Activated gamma-delta T cell treated with anti-CD3 and anti-CD28 coated beads, Interleukin-2, amount 50 U/mL, for 16 hours (primary cell): ENCODE measurements around the gene BZW2.

Experiments
- DNase-seq: peaks from one replicate; pipeline ENCODE4 v3.0.0-alpha.2; 2020; ENCODE audit warnings: low read depth

BZW2 gene

DNA sequence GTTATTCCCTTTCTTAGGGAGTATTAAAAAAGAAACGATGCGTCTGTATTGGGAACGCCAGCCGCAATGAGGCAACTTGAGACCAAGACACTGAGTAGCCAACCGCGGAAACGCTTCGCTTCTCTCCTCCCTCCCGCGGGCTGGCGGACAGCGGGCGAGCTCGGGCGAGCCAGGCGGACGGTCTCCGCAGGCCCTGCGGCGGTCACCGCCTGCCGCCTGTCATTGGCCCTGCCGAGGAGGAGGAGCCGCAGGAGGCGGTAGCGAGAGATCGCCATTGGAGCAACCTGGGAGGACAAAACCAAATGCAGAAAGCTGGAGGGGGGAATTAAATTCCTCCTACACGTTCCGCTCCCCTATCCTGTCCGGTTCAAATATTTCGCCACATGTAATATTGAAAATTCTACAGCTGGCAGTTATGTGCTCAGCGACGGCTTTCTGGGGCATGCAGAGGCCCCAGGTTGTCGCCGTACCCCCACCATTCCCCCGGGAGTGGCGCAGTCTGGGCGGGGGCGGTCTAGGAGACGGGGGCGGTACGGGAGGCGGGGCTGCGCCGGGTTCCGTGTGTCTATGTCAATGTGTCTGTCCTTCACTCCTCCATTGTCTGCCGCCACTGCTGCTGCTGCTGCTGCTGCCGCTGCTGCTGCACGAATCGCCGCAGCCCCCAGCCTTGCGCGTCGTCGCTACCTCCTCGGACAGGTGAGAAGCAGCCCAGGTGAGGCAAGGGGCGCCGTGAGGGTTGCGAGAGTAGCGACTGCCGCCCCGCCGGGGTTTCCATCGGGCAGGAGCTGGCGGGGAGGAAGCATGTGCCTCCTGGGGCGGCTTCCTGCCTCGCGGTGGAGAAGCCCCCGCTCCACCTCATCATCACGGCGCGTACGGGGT lies at the start of gene BZW2, which contains the start of gene ANKMY2:
BZW2 (plus strand) TSS at position 589 of the 879 bp plus-strand sequence. CDS start 19,263 bp downstream, outside the sequence.
ANKMY2 (minus strand) TSS at position 162 of the 879 bp plus-strand sequence. CDS start 181 bp downstream, outside the sequence.
- peak; percentile 84 for DNase-seq

DNA sequence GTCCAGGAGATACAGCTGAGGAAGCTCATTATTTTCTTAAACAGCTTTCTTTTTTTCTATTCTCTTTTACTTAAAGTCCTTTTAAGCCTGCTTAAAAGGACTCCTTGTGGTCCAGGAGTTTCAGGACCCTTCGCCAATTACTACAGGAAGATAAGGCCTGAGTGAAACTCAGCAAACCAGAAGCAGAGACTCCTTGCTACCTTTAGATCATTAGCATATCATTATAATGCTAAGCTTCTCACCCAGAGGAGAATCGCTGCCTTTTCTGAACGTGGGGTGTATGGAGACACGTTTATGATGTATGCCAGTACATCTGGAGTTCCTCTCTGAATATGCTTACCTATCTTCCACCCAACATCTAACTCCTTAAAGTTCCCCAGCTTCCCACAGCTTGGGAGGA lies 48.0 kb upstream of the BZW2 start:
- DNase-seq = no peak

DNA sequence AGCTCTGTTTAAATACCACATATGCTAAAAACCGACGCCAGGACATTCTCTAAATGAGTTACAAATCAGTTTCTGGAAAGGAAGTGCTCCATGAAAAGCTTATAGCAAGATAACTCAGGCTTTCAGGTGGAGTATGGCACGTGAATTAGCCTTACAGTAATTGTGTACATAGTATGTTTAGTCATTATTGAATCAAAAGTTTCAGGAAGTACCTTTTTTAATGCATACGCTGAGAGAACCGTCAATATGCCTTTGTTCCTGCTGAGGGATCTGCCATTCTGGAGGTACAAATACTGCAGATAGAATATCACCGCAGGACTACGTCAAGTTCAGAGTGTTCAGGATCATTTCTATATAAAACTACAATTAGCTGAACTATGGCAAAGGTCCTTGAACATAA lies 46.1 kb upstream of the BZW2 start:
- DNase-seq = no peak

DNA sequence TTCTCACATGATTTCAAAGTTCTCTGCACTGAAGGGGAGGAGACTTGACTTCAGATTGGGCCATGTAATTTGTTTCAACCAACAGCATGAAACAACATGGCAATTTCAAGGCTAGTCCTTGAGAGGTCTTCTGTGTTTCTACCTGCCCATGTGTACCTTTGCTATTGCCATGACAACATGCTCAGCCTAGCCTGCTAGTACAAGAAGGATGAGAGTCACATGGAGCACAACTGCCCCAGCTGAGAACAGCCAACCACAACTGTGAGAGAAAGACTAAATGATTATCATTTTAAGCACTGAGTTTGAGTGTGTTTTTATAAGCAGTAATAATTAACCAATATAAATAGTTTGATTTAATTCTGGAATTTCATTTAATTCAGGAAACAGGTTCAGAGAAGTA lies 42.3 kb upstream of the BZW2 start:
- DNase-seq = no peak

DNA sequence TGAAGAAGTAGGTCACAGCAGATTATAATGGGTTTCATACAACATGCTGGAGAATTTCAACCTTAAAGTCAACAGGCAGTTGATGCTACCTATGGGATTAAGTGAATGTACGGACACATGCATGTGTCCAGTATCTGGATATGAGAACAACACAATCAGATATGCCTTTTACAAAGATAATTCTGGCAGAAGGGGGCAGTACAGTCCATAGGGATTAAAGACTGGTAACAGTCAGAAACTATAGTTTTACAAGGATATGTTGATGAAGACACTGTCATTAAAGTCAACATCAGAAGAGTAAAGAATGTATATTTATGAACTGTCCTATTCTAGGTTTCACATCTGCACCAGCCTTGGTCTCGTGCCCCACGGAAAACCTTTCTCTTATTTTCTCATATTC lies 41.9 kb upstream of the BZW2 start:
- DNase-seq = no peak

DNA sequence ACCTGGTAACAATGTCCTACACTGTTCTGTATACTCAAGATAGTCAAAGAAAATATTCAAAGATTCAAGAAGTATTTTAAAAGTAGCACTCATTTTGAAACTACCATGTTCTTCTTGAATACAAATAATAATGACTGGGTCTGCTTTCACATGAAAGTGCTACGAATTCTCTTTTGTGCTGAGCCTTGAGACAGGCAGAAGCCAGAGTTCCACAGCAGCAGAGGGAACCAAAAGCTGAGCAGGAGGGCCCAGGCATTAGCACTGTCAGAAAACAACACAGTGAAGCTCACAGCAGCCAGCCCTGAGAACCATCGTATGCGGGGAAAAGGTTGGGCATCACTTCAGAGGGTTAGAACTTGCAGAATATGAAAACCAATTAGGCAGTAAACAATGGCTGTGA lies 39.3 kb upstream of the BZW2 start:
- no peak for DNase-seq

DNA sequence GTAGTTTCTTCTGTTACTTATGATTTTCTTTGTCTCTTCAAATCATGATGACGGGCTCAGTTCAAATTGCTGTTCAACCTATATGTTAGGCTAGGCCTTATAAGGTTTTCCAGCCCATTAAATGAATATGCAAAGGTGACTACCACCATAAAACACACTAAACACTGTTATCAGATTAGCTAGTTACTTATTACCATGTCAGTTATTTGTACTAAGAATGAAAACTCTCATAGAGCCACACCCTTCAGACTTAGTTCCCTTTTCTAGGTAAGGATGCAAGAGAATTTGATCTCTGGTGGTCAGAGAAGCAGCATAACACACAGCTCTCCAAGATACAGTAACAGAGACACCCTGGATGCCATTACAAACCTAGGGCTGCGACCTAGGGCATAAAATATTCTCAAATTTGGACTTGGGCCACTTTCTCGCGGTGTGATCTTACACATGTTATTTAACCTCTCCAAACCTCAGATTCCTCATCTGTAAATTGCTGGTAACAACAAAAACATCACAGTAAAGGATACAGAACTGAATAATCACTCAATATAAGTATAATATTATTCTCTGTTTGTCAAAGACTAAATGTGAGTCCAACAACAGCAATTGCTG lies 36.0 kb upstream of the BZW2 start:
- no peak for DNase-seq

DNA sequence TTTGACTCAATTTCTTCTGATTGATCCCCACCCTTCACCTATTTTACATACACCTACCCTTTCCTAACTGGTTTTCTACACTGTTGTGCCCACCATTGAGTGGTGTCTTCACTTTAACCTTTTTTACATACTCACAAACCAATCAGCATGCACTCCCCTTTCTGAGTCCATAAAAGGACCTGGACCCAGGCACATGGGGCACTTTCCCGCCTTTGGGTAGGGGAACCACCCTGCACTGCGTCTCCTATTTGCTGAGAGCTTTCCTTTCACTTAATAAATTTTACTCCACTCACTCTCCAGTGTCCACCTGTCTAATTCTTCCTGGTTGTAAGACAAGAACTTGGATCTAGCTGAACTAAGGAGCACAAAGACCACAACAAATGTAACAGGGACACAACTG lies 34.3 kb upstream of the BZW2 start:
- no peak for DNase-seq

DNA sequence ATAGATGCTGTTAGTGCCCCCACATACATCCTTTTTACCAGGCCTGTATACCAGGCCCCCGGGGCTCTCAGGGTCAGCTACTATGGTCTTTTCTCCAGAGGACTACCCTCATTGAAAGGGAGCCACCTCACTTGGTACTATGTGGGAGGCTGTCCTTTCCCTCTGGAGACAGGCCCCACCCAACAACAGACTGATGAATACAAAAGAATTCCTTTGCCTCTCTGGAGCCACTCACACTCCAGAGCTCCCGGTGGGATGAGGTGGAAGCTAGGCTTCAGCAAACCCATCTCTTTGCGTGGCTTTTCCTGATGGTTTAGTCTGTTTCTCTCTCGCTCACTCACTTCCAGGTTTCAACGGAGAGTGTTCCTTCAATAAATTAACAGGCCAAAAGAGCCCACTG lies 30.8 kb upstream of the BZW2 start:
- DNase-seq = no peak

DNA sequence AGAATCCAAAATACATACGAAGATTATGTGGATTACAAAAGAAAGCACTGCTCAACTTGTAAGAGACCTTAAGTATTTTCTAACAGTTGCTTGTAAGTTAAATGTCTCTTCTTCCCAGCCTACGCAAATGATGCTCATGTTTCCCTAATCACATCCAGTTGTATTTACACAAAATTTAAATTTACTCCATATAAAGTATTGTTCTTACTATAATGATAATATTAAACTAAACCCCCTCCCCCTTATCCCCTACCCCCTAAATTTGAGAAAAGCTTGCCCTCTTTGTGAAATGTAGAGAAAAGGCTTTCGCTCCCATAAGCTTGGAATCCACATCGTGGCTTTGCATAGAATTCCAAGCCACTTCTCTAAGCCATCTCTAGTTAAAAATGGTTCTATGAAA lies 29.9 kb upstream of the BZW2 start:
- no peak for DNase-seq

DNA sequence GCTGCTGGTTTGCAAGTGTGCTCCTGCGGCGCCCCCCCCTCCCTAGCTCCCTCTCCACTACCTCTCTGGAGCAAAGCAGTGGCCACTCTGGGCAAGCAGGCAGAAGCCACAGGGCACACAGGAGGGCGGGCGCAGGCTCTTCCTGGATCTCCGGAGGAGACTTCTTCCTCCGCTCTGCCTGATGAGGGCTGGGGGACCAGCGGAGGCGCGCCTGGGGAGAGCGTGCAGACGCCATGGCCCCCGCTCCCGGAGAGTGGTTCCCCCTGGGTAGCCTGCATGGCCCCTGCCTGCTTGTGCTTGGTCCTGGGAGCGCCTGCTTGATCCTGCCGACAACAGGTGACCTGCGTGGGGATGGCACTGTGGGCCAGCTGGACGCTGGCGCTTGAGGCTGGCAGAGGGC lies 29.4 kb upstream of the BZW2 start:
- no peak for DNase-seq

DNA sequence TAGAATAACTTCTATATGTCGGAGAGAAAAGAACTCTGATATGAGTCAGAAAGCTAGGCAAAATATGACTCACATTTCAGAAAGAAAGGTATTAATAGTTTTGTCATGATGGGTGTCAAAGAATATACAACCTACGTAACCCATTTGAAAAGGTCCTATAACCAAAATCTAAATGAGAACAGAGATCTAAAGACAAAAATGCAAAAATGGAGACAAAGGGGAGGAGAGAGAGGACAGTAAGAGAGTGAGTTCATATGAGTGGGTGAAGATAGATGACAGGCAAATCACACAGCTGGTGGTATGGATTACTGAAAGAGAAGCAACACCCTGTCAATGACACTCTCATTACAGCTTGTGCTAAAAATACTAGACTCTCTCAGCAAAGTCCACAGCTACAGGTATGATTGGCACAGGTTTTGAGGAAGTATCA lies 26.0 kb upstream of the BZW2 start:
- DNase-seq = no peak

DNA sequence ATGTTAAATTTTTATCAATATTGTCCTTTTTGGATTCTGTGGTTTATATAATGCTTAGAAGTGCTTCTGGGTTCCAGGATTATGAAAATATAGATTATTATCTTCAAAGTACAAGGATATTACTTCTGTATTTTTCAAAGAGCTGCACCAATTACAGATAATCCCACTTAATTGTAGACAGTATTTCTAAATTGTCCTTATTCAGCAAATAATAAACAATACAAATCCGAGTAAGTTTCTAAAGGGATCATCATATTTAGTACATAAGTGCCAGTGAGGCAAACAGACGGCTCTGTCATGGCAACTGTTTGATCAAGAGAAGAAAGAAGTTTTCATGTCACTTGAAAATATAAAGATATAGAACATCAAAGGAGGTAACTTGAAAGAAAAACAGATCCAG lies 19.6 kb upstream of the BZW2 start:
- no peak for DNase-seq

DNA sequence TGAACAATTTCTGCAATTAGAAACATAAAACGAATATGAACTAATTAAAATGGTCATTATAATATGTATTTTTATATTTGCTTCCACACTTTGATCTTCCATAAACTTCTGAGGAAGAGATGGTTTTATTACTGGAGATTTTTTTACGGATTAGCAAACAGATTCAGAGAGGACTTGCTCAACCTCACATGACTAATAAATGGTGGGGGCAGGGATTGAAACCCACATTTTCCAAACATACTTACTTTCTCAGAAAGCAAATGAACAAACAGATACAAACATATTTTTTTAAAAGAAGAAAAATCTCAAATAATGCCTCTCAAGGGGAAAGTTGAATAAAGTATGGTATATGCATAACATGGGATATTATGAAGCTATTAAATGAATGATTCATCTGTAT lies 18.7 kb upstream of the BZW2 start:
- no peak for DNase-seq

DNA sequence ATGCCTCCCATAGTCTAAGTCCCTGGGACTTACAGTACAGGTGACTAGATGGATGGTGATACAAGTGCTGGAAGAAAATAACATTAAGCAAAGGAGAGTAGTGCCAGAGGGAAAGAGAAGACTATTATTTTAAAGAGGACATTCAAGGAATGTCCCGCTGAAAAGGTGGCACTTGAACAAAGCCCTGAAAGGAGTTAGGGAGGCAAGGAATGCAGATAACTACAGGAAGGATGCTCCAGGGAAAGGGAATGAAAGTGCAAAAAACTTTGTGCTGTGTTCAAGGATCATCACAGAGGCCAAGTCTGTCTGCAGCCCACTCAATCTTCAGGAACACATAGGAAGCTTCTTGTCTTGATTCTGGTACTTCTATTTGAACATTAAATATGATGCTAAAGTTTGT lies 15.3 kb upstream of the BZW2 start:
- no peak for DNase-seq

DNA sequence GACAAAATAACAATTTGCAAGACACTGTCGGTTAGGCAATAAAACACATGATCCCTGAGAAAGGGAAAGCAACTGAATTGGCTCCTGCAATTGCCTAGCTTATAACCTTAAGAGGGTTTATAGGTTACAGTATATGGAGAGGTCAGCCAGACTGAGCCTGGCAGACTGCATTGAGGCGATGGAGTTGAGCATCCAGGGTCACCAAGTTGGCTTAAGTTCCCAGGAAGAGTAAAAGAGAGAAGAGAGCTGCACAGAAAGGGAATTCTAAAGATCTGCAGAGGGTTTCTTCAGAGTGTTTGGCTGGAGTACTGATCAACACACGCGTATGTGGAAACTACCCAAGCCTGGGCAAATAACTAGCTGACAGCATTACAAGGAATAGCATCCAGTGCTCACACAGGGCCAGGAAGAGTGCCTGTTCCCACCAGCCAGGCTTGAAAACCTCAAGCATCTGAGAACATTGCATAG lies 11.7 kb upstream of the BZW2 start:
- DNase-seq = no peak

DNA sequence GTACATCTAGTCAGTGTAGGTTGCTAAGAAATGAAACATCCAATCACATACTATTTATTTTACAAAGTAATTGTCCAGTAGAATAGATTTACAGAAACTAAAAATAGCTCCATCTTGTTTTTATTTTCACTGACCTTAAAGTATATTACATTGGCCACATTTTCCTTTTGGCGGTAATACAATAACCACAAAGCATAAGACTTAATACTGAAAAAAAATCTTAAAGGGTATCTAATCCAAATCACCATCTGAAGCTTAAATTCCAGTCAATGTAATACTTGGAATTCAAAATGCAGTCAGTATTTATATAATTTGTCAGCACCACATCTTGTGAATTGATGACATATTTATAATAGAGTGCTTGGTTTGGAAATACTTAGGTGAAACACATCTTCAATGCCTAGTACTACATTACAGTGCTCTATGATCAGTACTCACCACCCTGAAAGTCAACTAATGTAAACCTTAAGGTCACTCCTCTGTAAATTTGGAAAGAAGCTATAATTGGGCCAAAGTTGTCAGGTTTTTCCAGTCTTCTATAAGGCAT lies 9.4 kb upstream of the BZW2 start:
- DNase-seq = no peak

DNA sequence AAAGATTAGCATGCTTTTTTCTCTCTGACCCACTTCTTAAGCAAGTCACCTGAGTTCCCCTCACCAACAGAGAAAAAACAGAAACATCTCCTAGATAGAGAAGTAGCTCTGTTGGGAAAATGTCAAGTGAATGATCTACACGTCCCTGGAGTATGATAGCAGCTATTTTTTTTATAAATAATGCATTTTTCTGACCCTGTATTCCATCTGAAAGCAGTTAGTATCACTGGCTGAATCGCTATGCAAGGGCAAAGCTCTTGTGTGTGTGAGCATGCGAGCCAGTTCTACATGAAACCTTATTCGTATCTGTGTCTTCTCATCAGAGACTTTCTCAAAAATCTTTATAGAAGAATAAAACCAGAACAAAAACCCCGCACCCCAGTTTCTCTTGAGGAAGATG lies 8.6 kb upstream of the BZW2 start:
- no peak for DNase-seq

DNA sequence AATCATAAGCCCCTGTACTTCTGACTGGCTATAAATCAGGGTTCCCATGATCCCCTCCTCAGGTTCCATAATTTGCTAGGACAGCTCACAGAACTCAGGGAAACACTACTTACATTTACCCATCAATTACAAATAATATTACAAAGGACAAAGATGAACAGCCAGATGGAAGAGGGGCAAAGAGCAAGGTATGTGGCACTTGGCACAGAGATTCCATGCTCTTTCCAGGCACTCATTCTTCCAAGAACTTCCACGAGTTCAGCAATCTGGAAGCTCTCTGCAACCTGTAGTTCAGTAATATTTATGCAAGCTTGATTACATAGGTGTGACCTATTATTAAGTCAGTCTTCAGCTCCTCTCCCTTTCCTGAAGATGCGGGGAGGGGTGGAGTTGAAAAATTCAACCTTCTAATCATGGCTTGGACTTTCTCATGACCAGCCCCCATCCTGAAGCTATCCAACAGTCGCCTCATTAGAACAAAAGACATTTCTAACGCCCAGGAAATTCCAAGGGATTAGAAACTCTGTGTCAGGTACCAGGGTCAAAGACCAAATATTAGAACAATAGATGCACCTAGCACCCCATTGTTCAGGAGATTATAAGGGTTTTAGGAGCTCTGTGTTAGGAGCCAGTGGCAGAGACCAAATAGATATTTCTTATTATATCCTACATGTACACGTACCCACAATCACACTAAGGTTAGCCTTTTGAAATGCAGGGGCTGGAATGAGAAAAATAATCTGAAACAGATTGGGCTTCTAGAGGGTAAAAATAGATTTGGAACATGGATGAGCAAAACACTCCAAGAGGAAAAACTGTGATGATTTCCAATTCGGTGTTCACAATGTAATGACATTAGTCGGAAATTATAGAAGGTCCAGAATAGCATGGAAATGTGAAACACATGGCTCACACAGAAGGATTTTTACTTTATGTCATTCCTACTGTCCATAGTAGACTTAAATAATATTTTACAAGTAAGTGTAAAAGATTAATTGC lies 7.4 kb upstream of the BZW2 start:
- DNase-seq = no peak

DNA sequence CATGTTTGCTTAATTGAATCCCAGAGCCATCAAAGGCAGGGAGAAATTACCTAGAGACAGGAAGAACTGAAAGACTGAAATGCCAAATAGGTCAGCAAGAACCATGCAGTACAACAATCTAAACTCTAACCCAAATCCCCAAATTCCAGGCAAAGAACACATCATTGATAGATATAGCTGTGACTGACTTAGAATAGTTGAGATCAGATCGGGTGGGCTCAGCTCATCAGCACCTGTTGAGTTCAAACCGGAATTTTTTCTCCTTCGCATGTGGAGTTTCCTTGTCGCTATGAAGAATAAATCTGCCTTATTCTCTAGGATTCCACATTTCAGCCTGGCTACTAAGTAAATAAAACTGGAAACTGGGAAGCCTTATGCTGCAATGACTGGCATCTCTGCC lies 1.8 kb upstream of the BZW2 start:
- DNase-seq = no peak

DNA sequence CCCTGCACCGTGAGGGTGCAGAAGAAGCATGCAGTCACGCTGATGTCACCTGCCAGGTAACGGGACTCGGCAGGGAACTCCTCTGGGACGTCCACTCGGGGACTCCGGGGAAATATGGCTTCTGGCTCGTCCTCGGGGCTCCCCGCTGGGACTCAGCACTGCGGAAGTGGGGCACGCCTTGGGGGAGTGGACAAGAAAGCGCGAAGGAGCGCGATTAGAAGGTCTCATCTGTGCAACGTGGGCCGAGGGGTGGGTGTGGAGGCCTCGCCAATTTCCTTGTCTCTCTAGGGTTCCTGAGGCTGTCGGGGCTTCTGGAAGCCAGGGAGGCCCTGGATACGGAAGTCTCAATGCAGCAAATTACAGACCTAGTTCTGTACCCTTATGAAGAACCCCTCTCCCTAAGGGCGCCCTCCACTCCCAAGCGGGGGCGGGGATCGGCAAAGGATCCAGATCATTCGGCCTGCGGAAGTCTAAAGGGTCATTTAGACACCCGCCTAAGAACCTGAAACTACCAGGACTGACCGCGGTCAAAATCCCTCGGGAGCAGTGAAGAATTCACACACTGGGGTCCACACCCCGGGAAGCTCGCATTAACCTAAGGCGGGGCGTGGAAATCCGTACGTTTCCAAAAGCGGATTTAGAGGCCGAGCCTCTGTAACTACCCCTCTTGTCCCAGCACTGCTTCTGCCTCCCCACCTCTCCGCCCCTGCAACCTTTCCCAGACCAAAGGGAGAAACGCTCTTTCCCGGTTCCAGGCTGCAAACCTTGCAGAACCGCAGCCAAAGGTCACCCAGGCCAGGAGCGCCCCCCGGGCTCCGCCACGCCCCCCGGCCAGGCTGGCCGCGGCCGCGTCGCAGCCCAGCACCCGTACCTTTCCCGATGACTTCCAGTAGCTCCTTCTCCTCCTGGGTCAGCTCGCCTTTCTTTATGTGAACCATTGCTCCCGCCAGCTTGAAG lies 1.1 kb upstream of the BZW2 start:
- peak; percentile 35 for DNase-seq
